Stimulated activated CD8-positive, alpha-beta memory T cell treated with anti-CD3 and anti-CD28 coated beads, Interleukin-4, amount 100 ng/mL, for 48 hours (primary cell): ENCODE measurements around the gene PLEKHG3.

Source experiments
- DNase-seq: peaks from one replicate; pipeline ENCODE4 v3.0.0-alpha.2; 2020

The PLEKHG3 gene

DNA sequence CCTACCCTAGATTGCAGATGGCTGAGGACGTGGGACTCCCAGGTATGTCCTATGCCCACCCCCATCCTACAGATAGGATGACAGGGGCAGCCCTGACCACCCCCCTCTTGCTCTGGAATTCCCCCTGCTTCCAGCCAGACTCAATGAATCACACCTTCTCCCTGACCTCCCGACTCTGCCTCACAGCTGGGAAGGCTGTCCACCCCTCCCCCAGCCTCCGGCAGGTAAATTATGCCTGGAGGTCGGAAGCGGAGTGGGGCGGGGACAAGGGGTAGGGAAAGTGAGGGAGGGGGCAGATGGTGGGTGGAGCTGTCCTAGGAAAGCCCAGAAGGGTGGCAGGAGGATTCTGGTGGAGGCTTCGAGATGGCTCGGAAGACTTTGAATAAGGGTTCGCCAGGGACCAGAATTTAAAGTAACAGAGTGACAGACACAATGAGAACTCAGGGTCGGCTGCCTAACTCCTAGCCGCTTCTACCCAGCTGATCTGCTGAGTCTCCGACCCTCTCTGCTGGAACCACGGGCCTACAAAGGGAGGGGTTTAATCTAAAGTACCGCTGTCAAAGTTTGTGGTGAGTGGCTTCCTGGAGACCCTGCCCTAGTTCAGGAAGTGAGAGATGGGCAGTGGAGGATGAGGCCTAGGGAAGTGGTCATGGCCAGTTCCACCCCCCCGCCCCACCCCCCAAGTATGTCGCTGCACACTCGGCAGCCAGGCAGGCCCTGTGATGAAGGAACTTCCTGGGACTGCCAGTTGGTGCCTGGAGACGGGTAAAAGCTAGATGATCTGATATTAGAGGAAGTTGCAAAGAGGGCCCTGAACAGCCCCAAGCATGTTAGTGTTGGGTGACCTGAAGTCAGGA lies 4.2 kb downstream of the PLEKHG3 start:
- DNase-seq: no peak

DNA sequence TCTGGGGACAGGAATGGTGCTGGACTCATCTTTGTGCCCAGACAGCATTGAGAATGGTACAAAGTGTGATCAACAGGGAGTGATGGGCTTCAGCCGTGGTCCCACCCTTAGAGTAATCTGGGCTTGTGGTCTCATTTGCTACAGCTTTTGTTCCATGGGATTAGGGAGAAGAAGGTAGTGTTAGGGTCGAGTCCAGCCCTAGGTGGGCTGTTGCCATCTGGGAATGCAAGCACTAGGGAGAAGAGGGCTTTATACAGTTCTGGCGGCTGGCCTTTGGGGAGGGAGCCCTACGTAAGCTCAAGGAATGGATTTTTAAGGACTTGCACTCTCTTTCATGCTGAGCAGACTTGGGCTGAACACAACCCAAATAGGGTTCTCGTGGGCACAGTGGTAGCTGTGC lies 4.9 kb downstream of the PLEKHG3 start:
- DNase-seq: no peak

DNA sequence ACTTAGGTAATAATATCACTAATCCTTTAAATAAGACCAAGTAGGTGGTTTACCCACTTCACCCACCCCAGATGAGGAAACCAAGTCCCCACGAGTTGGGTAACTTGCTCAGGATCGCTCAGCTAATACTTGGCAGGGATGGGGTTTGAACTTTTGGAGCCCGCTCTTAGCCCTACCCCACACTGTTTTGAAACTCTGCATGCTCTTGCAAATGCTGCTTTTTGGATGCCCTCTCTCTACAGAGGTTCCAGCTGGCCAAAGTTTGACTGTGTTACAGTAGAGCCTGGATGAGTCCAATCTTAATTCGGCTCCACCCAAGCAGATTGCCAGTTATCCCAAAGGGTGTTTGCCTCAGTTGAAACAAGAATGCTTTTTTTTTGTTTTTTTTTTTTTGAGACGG lies 6.8 kb downstream of the PLEKHG3 start:
- DNase-seq: no peak

DNA sequence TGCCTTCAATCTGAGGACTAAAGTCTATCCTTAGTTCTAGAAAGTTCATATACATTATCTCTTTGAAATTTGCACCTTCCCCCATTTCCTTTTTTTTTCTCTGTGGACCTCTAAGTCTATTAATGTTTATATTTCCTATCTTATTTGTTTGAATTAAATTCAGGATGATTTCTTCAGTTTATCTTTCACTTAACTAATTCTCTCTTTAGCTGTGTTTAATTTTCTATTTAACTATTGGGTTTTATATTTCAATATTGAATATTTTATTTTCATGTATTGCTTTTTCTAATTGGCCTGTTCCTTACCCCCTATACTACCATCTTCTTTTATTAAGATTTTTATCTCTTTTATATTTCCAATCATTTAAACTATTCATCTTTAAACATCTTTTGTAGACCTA lies 9.5 kb downstream of the PLEKHG3 start:
- DNase-seq: no peak

DNA sequence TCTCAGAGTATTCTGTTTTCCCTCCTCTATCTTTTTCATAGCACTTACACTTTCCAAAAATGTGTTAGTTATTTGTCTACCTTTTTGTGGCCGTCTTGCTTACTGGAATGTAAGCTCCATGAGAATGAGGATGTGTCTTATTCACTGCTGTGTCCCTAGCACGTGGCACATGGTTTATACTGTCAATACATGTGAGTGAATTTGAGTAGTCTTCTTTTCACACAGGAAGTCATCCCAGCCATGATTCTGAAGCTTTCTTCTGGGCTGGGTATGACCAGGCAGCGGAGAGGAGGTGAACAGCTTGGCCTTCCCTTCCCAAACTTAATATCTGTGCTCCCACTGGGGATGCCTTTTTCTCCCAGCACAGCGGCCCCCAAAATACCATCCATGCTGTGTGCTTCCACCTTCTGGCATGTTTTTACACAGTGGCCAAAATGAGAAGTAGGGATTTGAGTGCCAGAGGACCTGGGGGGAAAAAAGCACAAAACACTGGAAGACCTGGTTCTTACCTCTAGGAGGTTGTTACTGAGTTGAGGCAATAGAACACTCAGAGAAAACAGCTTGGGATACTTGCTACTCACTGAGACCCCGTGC lies 10.3 kb downstream of the PLEKHG3 start:
- no peak for DNase-seq

DNA sequence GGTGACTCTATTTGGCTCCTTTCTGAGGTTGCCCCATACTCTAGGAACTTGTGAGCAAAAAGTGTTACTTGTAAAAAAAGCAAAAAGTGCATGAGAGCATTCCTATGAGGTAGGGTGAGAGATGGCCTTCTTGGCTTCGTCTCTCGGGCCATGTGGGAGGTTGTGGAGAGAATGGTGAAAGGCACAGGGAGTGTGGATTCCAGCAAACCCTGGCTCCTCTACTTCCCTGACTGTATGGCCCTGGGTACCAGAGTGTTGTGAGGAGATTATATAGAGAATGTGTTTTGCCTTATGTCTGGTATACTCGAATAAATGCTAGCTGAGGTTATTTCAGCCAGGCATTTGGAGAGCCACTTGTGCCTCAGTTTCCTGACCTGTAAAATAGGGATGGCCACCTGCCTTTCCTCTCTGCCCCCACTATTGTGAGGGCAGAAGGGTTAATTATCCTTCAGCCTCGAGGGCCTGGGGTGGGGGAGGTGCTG lies 11.0 kb downstream of the PLEKHG3 start:
- no peak for DNase-seq

DNA sequence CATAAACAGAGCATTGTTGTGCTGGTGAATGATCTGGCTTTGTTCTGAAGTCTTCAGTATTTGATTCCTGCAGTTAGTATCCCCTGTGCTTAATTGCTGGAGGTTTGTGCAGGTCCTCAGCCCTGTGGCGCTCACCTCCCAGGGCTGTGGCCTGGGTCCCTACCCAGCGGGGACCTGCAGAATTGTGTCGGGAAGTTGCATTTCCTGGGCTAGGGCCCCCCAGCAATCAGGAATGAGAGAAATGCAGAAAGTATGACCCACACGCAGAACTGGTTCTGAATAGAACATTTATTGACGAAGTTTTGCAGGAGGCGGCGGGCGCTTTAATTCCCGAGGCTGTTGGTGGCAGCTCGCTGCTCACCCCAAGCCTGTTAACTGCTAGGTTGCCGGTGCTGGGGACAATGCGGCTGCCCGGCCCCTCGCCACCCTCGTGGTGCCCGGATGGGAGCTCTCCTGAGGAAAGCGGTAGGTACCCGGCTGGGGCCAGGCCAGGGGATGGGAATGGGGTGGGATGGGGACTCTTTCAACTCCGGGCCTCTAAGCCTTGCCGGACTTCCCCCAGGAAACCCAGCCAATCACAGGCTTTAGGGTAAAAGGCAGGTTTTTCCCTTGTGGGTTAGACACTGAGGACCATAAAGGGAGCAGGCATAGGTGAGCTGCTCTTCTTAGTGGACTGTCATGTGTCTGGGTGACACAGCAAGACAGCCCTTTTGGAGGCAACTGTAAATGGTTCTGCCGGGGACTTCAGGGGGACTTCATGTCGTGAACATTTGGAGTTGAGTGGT lies 11.6 kb downstream of the PLEKHG3 start:
- DNase-seq: no peak

DNA sequence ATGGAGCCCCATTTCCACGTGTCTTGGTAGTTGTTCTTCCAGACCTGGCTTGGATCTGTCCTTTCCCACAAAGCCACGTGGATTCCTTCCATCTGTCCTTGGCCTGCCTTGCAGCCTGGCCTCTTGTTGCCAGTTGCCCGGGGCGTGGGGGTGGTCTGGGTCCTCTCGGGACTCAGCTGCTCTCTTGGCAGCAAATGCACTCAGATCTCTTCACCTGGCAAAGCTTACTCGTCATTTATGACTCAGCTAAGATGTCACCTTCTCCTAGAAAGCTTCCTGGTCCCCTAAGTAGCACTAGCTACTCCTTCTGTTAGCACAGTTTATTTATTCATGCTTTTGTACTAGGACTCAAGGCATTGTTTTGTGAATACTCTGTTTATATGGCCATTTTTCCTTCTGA lies 13.6 kb downstream of the PLEKHG3 start:
- DNase-seq: no peak

DNA sequence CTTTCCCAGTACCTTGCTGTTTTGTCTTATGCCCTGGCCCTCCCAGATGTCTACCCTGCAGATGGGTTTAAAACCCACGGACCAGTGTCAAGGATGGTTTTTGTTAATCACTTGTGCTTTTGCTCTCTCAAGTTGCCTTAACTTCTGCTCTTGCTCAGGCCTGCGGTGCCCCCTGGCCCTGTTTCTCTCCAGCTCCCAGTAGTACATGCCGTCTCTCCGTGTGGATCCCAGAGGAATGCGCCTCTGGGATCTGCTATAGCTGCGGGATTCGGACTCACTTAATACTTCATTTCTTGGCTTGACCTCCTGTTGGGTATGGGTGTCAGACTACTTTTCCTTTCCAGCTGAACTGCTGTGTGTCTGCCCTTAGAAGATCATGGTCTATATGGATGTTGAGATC lies 14.5 kb downstream of the PLEKHG3 start:
- DNase-seq: no peak

DNA sequence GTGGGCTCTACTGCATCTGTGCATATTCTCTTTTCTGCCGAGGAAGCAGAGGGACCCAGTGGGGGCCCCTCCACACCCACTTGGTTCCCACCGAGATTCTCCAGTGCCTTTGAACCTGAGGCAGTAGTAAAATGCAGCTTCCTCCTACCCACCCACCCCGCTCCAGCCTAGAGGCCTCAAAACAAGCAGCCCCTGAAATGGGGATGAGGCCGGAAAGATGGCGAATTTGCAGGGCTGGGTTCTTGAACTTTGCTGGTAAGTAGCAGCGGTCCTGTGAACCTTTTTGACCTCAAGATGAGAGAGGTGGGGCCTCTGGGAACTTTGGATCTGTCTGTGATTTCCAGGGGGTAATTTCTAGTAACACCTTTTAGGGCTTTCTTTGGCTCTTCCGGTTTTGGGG lies 15.4 kb downstream of the PLEKHG3 start:
- no peak for DNase-seq

DNA sequence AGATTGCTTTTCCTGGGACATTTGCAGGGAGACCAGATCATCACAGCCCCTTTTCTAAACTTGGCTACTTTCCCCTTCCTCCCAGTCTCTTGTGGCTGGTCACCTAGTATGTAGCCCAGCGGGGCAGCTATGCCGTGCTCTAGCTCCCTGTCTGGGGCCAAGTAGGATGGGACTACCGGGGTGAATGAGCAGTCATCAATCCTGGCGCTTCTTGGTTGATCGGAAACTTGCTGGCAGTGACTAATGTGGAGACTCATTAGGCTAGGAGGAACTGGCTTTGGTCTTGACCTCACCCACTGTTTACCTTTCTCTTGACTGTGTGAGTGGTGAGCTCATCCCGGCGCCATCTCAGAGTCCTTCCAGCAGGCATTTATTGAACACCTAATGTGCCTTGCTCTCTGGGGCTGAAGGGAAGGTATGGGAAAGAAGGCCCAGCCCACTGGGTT lies 15.9 kb downstream of the PLEKHG3 start:
- DNase-seq: no peak

DNA sequence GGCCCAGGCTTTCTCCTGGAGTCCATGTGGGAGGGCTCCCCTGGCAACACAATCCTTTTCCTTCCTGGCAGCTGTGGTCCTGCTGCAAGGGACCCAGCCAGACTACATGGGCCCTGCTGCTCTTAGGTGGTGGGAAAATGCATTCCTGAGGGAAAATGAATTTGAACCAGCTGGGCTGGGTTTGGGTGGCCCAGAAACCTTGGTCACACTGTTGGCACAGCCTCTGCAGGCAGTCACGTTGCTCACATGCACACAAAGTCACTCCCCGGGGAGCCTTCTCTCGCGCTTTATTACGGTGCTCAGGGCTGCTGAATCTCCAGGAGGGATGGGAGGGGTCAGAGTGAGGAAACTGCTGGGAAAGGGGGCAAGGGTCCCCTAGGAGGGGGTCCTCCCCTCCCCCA lies 17.2 kb downstream of the PLEKHG3 start:
- DNase-seq: no peak

DNA sequence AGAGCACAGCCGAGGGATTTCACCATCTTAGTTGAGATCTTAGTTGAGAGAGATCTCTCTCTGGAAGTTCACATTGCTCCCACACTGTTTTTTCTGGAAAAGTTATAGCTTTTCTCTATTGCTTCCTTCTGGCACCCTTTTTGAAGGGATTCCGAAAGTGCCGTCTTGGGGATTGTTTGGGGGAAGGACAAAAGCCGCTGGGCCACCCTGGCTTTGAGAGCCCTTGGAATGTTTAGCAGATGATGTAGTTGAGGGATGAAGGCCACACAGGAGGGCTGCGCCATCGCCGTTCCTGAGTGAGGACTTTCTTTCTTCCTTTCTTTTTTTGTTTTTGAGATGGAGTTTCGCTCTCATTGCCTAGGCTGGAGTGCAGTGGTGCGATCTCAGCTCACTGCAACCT lies 17.7 kb downstream of the PLEKHG3 start:
- no peak for DNase-seq

DNA sequence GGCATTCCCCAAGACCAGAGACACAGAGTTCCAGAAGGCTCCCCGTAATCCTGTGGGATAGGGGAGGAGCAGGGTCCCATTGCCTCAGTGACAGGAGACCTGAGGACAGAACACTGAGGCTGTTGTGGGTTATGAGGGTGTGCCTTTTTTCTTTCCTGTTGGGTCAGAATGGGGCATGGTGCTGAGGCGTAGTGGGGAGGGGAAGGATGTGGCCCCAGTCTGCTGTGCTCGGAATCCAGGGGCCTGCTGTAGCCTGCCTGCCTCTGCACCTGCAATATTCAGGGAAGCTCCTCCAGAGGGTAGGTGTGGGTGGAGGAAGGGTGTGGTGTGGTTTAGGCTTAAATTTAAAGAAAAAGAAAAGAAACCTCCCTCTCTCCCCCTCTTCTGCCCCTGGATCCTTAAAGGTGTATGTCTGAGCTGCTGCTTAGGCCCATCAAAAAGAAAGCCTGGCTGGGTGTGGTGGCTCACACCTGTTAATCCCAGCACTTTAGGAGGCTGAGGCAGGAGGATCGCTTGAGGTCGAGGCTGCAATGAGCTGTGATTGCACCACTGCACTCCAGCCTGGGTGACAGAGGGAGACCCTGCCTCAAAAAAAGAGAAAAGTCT lies 18.7 kb downstream of the PLEKHG3 start:
- DNase-seq: no peak

DNA sequence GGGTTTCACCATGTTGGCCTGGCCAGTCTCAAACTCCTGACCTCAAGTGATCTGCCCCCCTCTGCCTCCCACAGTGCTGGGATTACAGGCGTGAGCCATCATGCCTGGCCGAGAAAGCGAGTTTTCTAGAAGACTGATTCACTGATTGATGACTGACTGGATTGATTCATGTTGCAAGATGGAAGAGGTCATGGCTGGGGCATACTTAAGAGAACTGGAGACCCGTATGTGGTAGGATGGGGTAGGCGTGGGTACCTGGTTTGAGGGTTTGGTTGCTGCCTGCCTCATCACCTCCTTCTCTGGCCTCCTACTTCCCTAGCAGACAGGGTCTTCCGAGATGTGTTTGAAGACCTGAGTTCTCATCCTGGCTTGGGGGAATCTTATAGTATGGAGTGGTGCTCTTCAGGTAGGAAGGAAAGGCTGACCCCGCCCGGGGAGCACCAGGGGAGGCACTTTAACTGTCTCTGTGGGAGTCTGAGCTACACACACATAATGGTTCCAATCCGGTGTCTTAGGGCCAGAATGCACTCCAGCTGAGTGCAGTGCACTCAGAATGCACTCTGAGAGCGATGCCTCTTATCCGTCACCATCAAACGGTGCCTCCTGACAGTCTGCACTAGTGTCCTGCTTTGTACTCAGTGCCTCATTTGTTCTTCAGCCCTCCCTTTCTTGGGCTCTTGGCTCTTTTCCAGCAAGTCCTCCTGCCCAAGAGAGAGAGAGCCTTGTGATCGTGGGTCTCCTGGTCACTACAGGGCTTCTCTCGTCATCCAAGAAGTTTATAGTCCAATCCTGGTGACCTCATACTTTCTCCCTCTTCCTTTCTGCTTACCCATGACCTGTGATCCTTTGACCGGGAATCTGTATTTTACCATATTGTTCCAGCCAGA lies 19.7 kb downstream of the PLEKHG3 start:
- peak; percentile 30 for DNase-seq

DNA sequence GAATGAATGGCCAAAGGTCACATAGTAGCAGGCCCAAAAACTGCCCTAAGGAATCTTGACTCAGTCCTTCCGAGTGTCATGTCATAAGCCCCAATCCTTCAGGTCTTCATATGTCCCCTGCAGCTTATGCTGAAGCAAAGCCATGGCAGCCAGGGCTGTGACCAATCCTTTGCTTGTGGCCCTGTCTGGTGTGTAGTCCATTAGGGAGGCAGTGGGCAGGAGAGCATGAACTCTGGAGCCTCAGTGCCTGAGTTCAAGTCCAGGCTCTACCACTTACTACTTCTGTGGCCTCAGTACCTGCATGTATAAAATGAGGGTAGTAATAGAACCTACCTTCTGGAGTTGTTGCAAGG lies 20.3 kb downstream of the PLEKHG3 start:
- DNase-seq: no peak

DNA sequence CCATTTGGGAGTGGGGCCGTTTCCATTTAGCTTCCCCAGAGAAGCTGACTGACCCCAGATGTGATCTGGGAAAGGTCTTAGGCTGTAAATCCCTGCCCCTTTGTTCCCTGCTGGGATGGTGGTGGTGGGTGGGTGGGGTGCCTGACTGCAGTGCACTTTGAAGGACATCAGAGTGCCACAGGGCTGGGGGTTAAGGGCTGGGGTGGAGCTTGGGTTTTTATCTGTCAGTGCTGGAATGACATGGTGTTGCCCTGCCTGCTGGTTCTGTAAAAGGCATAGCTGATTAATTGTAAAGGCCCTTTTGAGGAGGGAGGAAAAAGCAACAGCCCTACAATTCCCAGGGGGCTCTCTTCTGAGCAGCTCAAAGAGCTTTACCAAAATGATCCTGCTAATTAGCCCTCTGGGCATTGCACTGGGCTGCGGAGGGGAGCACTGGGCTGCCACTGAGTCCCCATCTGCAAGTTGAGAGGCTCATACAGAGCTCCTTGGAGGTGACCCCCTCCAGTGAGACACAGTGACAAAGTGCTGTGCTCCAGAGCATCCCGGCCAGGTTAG lies 21.1 kb downstream of the PLEKHG3 start:
- DNase-seq: no peak

DNA sequence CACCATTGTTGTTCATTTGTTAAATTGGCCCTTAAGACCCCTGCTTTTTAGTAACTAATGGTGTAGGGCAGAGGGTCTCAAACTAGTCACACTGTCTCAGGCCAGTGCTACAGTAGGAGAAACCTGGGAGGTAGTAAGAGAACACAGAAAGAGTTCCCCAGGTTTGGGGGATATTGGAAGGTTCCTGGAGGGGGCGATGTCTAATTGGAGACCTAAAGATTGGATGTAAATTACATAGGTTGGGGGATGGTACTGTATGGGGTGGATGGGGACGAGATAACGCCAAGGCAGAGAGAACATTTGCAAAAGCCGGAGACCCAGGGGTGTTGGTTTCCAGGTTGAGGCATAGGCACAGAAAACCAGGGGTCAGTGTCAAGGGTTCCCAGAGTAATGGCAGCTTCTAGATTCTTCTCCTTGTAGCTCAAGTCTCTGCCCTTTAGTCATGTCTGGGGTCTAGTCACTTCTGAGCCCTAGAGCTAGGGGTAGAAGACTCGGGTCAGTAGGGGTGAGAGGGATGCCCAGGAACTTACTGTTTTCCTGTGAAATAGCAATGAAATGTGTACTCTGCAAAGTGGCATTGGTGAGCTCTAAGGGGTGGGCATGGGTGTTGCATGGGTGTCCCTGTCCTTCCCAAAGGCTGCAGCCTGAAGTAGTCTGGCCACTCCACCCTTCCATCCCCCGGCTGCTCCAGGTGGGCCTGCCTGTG lies 21.8 kb downstream of the PLEKHG3 start:
- no peak for DNase-seq

DNA sequence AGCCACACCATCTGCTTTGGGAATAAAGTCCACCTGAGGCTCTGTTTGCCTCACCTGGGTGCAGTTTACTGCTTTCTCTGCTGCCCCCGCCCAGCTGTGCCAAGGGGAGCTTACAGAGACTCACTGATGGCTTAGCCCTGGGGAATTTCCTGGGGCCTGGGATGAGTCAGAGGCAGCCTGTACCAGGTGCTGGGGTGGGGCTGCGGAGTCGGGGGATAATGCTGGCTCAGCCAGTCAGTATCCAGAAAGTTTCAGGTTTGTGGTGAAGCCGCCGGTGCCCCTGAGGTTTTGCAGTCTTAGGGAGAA lies 22.3 kb downstream of the PLEKHG3 start:
- DNase-seq: peak; percentile 45

DNA sequence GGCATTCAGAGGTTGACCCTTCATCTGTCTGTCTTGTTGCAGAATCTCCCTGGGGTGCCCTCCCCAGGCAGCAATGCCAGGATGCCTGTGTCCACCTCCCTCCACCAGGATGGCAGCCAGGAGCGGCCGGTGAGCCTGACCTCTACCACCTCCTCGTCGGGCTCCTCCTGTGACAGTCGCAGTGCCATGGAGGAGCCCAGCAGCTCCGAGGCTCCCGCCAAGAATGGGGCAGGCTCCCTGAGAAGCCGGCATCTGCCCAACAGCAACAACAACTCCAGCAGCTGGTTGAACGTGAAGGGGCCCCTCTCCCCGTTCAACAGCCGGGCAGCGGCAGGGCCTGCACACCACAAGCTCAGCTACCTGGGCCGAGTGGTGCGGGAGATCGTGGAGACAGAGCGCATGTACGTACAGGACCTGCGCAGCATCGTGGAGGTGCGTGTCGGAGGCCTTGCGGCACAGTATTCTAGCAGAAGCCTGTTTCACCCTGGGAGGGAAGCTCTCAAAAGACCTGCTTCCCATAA lies 23.4 kb downstream of the PLEKHG3 start:
- no peak for DNase-seq

DNA sequence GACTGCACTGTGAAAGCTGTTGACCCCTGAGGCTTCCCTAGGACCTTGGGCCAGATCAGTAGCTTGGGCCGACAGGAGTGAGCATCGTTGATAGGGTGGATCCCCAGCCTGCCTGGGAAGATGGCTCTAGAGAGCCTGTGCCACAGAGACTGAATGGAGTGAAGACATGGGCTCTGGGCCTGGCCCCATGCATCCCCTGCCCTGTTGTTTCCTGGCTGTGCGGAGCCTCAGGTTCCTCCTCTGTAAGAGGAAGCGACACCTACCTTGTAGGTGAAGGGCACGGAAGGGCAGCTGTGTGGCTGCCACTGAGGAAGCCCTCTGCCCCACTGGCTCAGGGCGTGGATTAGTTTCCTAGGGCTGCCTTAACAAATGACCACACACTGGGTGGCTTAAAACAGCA lies 23.9 kb downstream of the PLEKHG3 start:
- DNase-seq: no peak
